ENCODE results near the gene TCF19.

The TCF19 gene

DNA sequence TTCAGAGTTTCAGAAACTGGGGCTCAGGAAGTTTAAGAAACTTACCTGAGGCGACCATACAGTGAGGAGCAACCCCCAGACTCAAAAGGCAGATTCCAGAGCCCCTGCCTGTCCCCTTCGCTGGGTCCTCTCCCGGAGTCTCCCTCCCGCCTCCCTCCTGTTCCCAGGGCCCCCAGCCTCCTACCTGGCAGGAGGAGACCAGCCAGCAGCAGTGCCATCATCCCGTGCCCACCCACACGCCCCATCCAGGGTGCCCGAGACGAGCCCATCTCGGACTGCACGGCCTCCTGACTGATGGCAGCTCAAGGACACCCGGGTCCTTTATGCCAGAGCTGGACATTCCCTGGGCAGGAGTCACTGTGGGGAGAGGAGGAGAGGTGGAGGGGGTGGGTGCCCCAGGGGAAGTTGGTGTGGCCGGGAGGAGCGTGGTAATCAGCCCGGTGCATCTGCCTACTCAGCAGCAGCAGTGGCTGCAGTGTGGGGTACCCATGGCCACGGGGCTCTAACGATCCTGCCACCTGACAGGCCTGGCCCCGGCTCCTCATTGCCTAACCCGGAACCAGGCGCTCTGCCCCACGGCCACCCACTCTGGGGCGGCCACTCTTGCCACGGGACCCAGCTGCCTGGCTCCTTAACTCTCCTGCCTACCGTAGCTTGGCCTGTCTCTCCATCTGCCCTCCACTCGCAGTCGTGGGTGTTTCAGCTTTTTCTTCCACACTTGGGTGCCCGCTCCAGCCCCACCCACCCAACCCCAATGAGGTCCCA is 38.1 kb upstream of the TCF19 start, which contains the start of gene CDSN:
TSS of gene CDSN (minus strand) at position 296 of the 765 bp plus-strand sequence. CDS start at position 269, 27 bp downstream.
- H3K9ac ChIP-seq (ENCODE audit: low read length), result no peak within 1 kb of the TSS
- H3K4me1 ChIP-seq (ENCODE audit: control insufficient read depth, insufficient read depth, low read length), result peaks cover 23% of the 10 kb centered on the region
- H3K4me3 ChIP-seq (ENCODE audit: low read length), result no peak within 1 kb of the TSS
- DNase-seq (ENCODE audit: low read depth), result no peak
- H3K36me3 ChIP-seq (ENCODE audit: control insufficient read depth, insufficient read depth, low read length, severe bottlenecking), result no peaks in the 10 kb centered on the region
- H3K9me3 ChIP-seq (ENCODE audit: control insufficient read depth, low read length), result no peaks in the 10 kb centered on the region
- peaks cover 3% of the 10 kb centered on the region for H3K27me3 ChIP-seq (replicated peaks; ENCODE audit: control insufficient read depth, insufficient read depth, low read length)

DNA sequence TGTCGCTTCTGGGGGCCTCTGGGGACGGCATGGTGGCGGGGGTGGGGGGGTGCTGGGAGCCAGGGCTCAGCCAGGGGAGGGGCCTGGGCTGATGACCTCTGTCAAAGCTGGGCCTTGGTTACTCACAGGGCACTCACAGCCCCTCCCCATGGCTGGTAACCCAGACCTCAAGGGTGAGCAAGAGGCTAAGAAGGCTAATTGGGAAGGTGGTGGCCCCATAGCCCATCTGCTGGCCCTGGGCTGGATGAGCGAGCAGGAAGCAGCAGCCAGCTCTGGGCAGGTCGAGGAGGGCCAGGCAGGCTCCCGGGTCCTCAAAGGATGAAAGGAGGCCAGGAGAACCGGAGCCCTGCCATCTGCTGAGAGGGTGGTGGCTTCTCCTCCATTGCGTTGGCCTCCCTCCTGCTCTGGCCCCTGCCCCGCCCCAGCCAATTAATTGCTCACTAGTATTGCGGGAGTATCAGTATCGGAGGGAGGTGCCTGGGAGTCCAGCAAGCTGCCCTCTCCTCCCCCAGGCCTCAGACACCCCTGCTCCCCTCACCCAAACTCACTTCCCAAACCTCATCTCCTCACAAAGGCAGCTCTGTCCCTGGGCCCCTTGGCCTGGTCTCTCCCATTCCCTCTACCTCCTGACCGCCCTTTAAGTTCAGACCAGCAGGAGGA is 37.1 kb upstream of the TCF19 start:
- DNase-seq (ENCODE audit: low read depth), result no peak
- peaks cover 31% of the 10 kb centered on the region for H3K4me1 ChIP-seq (ENCODE audit: control insufficient read depth, insufficient read depth, low read length)

DNA sequence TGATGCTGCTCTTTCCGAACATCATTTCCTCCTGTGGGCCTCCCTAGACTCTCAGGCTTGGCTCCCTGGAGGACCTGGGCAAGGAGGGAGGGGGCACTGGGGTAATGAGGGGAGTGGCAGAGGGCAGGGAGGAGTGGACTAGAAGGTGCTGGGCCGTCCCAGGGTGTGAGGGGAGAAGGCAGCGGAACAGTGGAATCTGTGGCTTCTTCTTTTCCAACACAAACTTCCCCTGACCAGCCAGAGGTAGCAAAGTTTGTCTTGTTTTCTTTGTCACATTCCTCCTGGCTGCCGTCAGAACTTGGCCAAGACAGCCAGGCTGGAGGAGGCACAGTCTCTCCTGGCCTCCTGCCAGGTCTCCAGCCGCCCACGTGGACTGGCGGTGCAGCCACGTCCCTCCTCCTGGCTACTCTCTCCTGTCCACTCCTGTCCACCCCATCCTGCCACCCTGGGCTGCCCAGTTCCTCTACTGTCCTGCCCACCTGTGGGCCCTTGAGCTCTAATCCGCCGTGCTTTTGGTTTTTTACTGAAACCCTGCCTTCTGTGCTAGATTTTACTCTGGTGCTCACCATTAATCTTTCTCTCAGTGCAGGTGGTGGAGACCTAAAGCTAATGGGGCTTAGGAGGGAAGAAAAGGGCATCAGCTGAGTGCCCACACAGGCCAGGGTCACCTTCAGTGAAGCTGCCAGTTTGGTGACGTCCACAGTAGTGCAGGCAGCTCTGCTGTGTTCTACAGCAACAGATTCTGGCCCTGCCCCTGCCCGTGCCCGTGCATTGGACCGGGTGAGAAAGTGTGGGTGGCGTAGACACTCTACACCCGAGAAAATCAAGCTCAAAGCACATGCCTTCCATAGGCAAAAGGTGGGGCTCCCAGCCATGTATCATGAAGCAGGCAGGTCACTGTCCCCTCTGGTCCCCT is 35.3 kb upstream of the TCF19 start:
- H3K36me3 ChIP-seq (ENCODE audit: control insufficient read depth, insufficient read depth, low read length, severe bottlenecking), result no peaks in the 10 kb centered on the region
- H3K4me1 ChIP-seq (ENCODE audit: control insufficient read depth, insufficient read depth, low read length), result peaks cover 26% of the 10 kb centered on the region
- no peak overlapping the region for H3K4me3 ChIP-seq (ENCODE audit: low read length)
- H3K27me3 ChIP-seq (replicated peaks; ENCODE audit: control insufficient read depth, insufficient read depth, low read length), result peaks cover 10% of the 10 kb centered on the region
- DNase-seq (ENCODE audit: low read depth), result peak; percentile 84
- no peak overlapping the region for H3K9ac ChIP-seq (ENCODE audit: low read length)
- no peaks in the 10 kb centered on the region for H3K9me3 ChIP-seq (ENCODE audit: control insufficient read depth, low read length)

More for the DNA sequence above, 37.1 kb upstream of the TCF19 start:
- no peaks in the 10 kb centered on the region for H3K36me3 ChIP-seq (ENCODE audit: control insufficient read depth, insufficient read depth, low read length, severe bottlenecking)
- H3K4me3 ChIP-seq (ENCODE audit: low read length), result no peak overlapping the region
- H3K27me3 ChIP-seq (replicated peaks; ENCODE audit: control insufficient read depth, insufficient read depth, low read length), result peaks cover 3% of the 10 kb centered on the region
- H3K9ac ChIP-seq (ENCODE audit: low read length), result no peak overlapping the region
- no peaks in the 10 kb centered on the region for H3K9me3 ChIP-seq (ENCODE audit: control insufficient read depth, low read length)

DNA sequence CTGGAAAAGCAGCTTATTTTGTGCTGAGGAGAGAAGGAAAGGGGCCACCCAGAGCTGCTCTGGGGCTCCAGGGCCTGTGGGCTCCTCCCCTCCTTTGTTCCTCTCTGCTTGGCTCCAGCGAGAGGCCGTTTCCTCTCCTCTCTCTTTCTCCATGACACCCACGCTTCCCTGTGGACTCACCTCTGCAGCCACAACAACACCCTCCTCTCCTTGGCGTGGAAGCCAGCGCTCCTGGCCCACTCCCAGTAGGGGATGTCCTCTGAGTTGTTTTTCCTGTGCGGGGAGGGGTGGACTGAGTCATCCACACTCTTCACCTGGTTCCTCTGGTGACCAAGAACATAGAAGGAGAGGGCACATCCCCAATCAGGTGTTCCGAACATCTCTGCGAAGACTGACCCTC is 33.2 kb upstream of the TCF19 start:
- no peak overlapping the region for H3K9ac ChIP-seq (ENCODE audit: low read length)
- DNase-seq (ENCODE audit: low read depth), result no peak
- peaks cover 26% of the 10 kb centered on the region for H3K4me1 ChIP-seq (ENCODE audit: control insufficient read depth, insufficient read depth, low read length)
- no peaks in the 10 kb centered on the region for H3K9me3 ChIP-seq (ENCODE audit: control insufficient read depth, low read length)
- H3K27me3 ChIP-seq (replicated peaks; ENCODE audit: control insufficient read depth, insufficient read depth, low read length), result peaks cover 12% of the 10 kb centered on the region
- H3K4me3 ChIP-seq (ENCODE audit: low read length), result no peak overlapping the region
- H3K36me3 ChIP-seq (ENCODE audit: control insufficient read depth, insufficient read depth, low read length, severe bottlenecking), result no peaks in the 10 kb centered on the region

DNA sequence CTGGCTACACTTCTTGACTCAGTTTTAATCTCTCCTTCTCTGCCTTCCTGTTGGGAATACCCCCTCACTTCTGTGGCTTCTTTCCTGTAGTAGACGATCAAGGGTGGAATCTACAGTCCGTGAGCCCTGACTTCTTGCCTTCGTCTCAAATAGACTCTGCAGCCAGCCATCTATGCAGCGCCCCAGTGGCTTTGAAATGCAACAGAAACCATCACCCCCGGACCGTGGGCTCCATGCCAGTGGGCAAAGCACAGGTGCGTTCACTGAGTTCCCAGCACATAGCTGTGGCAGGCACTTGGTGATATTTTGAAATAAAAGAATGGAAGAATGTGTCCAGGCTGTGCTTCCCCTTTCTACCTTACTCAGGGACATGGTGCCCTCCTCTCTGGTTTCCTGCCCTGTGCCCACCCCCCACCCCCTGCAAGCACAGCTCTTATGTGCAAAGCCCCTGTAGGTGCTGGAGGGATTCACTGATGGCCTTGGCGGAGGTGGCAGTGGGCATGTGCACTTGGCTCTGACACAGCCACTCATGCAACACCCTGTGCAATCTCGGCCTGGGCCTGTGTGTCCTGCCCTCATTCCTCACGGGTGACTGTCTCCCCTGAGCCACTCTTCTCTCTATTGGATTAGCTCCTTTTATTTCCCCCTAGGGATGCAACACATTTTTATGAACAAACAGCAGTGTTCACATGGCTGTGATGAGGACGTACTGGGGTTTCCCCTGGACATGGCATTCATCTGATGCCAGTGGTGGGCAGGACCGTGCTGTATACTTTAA is 32.6 kb upstream of the TCF19 start:
- H3K27me3 ChIP-seq (replicated peaks; ENCODE audit: control insufficient read depth, insufficient read depth, low read length), result peaks cover 12% of the 10 kb centered on the region
- peak; percentile 28 for DNase-seq (ENCODE audit: low read depth)

DNA sequence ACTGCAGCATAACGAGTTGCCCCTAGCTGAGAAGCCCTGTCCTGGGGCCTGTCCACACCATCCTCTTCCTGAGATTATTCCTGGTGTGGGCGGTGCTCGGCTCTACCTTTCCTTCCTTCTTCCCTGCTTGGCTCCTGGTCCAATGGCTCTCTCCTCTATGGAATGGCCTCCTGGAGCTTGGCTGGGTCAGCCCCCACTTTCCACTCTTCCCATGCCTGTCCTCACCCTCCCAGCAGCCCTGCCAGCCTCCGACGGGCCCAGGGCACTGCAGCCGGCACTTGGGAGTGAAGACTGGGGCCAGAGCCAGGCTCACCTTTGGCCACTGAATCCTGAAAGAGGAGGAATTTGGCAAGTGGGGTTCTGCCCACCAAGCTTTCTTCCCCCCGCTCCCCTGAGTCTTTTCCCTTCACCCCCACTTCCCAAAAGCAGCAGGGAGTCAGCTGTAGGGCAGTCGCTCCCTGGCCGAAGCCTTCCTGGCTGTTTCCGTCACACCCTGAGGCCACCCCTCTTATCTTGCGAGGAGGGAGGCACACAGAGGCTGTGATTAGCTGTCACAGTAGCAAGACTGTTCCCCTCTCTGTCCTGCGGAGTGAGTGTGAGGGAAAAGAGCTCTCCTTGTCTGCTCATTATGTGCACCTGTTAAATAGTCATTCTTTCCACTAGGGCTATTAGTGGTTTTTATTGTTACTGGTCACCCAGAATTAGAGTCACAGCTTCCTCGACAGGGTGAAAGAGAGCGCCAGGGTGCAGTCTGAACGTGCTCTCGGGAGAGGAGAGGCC is 31.8 kb upstream of the TCF19 start:
- Histone ChIP-seq H3K4me3 (ENCODE audit: low read length) (no peak overlapping the region), H3K27me3 (replicated peaks; ENCODE audit: control insufficient read depth, insufficient read depth, low read length) (peaks cover 12% of the 10 kb centered on the region), H3K4me1 (ENCODE audit: control insufficient read depth, insufficient read depth, low read length) (peaks cover 26% of the 10 kb centered on the region), H3K9me3 (ENCODE audit: control insufficient read depth, low read length) (no peaks in the 10 kb centered on the region), H3K9ac (ENCODE audit: low read length) (no peak overlapping the region), H3K36me3 (ENCODE audit: control insufficient read depth, insufficient read depth, low read length, severe bottlenecking) (no peaks in the 10 kb centered on the region)
- no peak for DNase-seq (ENCODE audit: low read depth)

More for the DNA sequence above, 32.6 kb upstream of the TCF19 start:
- Histone ChIP-seq H3K36me3 (ENCODE audit: control insufficient read depth, insufficient read depth, low read length, severe bottlenecking) (no peaks in the 10 kb centered on the region), H3K9ac (ENCODE audit: low read length) (no peak overlapping the region), H3K9me3 (ENCODE audit: control insufficient read depth, low read length) (no peaks in the 10 kb centered on the region), H3K4me3 (ENCODE audit: low read length) (no peak overlapping the region), H3K4me1 (ENCODE audit: control insufficient read depth, insufficient read depth, low read length) (peaks cover 26% of the 10 kb centered on the region)

DNA sequence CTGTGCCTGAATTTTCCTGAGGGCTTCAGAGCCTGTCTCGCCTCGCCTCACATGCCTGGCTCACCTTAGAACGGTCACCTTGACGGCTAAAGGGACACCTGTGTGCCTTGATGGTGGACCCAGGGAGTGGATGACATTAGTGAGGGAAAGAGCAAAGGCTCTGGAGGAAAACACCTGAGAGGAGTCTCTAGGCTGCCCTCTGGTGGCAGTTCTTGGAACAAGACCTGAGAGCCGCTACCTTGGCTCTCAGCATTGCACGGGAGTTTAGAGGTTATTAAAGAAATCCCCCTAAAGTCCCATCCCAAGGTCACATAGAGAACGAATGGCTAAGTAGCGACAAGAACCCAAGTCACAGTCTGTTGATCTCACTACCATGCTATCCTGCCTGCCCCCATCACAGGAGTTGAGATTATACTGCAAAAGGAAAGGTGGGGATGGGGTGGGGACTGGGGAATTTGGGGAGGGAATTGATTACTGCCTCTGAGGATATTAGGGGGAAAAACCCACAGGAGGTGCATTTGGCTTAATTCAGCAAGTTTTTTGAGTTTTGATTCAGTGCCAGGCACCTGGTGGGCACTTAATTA is 30.2 kb upstream of the TCF19 start:
- Histone ChIP-seq H3K36me3 (ENCODE audit: control insufficient read depth, insufficient read depth, low read length, severe bottlenecking) (no peaks in the 10 kb centered on the region), H3K9ac (ENCODE audit: low read length) (no peak overlapping the region), H3K4me3 (ENCODE audit: low read length) (no peak overlapping the region), H3K27me3 (replicated peaks; ENCODE audit: control insufficient read depth, insufficient read depth, low read length) (peaks cover 12% of the 10 kb centered on the region), H3K4me1 (ENCODE audit: control insufficient read depth, insufficient read depth, low read length) (peaks cover 19% of the 10 kb centered on the region), H3K9me3 (ENCODE audit: control insufficient read depth, low read length) (no peaks in the 10 kb centered on the region)
- DNase-seq (ENCODE audit: low read depth), result peak; percentile 68

DNA sequence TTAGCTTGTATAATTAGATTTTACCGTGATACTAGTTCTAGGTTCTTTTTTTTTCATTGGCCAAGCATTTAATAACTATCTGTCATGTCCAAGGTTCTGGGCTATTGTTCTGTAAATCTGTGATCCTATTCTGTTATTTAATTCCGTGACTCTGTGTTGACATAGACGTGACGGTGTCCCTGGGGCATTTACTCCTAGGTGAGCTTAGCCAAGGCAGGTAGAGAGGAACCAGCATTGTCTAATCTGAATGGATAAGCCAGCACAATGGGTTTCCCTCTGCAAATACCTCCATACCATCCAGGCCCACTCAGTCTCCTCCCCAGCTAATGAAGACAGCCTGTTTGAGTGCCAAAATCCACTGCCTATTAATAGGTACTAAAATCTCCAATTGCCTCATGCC is 29.3 kb upstream of the TCF19 start:
- Histone ChIP-seq H3K27me3 (replicated peaks; ENCODE audit: control insufficient read depth, insufficient read depth, low read length) (peaks cover 12% of the 10 kb centered on the region), H3K9me3 (ENCODE audit: control insufficient read depth, low read length) (no peaks in the 10 kb centered on the region), H3K9ac (ENCODE audit: low read length) (no peak overlapping the region), H3K4me3 (ENCODE audit: low read length) (no peak overlapping the region), H3K4me1 (ENCODE audit: control insufficient read depth, insufficient read depth, low read length) (peaks cover 17% of the 10 kb centered on the region), H3K36me3 (ENCODE audit: control insufficient read depth, insufficient read depth, low read length, severe bottlenecking) (no peaks in the 10 kb centered on the region)
- DNase-seq (ENCODE audit: low read depth), result no peak

DNA sequence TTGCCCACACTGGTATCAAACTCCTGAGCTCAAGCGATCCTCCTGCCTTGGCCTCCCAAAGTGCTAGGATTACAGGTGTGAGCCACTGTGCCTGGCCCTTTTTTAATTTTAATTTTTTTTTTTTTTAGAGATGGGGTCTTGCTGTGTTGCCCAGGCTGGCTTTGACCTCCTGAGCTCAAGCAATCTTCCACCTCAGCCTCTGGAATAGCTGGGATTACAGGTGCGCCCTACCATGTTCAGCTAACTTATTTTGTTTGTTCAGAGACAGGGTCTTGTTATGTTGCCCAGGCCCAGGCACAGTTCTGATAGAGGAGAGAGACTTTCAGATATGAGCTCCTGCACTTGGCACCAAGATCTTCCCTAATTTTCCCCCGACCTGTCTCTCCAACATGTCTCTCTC is 27.6 kb upstream of the TCF19 start:
- no peak for DNase-seq (ENCODE audit: low read depth)

DNA sequence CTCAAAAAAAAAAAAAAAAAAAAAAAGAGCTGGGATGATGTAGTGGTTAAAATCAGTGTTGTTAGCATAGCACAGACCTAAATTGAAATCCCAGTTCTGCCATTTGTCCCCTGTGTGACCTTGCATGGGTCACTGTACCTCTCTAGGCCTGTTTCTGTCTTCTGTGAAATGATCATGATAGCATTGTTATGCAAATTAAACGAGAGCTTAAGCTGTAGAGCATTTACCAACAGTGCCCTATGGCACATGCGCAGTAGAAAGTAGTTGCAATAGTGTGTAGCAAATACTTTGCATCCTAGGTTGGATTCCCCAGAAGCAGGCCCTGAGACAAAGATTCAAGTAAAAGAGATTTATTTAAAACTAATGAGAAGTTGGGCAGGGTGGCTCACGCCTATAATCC is 26.8 kb upstream of the TCF19 start:
- no peaks in the 10 kb centered on the region for H3K36me3 ChIP-seq (ENCODE audit: control insufficient read depth, insufficient read depth, low read length, severe bottlenecking)
- H3K4me3 ChIP-seq (ENCODE audit: low read length), result no peak overlapping the region
- H3K27me3 ChIP-seq (replicated peaks; ENCODE audit: control insufficient read depth, insufficient read depth, low read length), result peaks cover 12% of the 10 kb centered on the region
- DNase-seq (ENCODE audit: low read depth), result no peak
- no peaks in the 10 kb centered on the region for H3K4me1 ChIP-seq (ENCODE audit: control insufficient read depth, insufficient read depth, low read length)
- H3K9me3 ChIP-seq (ENCODE audit: control insufficient read depth, low read length), result no peaks in the 10 kb centered on the region
- H3K9ac ChIP-seq (ENCODE audit: low read length), result no peak overlapping the region

More for the DNA sequence above, 27.6 kb upstream of the TCF19 start:
- Histone ChIP-seq H3K9me3 (ENCODE audit: control insufficient read depth, low read length) (no peaks in the 10 kb centered on the region), H3K36me3 (ENCODE audit: control insufficient read depth, insufficient read depth, low read length, severe bottlenecking) (no peaks in the 10 kb centered on the region), H3K4me1 (ENCODE audit: control insufficient read depth, insufficient read depth, low read length) (peaks cover 8% of the 10 kb centered on the region), H3K4me3 (ENCODE audit: low read length) (no peak overlapping the region), H3K27me3 (replicated peaks; ENCODE audit: control insufficient read depth, insufficient read depth, low read length) (peaks cover 12% of the 10 kb centered on the region), H3K9ac (ENCODE audit: low read length) (no peak overlapping the region)
